NK-92 treated with Interleukin-12 subunit alpha and Interleukin-12 subunit beta, amount 100 ng/mL, for 24 hours (cell line): ENCODE data around the gene MBP.

ENCODE experiments used
- DNase-seq: peaks from one replicate; lab custom pipeline; 2025; lab: John Stamatoyannopoulos, UW

Gene MBP

DNA sequence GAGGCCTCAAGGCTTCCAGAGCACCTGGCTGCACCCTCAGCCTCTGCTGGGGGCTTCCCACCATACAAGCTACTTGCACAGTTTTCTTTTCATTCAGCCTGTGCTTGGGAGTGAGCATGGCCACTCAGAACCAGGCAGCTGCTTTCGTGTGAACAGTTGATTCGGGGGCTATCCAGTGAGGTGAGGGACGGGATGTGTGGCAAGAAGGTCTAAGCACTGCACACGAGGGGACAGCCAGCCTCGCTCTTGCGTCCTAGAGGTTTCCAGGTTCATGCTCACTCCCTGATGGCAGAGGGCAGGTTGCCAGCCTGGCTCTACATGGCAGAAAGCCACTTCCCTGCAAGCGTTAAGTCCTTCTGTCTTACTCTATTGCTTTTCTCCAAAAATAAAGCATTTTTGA is 146.2 kb downstream of the MBP start:
- DNase-seq: no peak

DNA sequence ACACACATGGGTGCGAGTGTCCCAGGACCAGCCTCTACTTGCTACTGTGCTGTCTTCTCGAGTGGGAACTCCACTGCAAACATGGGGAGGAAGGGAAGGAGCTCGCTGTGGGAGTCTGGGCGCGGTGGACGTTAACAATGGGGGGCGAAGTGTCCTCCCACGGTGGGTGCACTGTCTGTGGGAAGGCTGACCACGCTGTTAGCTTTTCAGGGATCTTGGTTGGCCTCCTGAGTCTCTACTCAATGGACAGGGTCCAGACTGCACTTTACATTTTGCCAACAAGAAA is 146.7 kb downstream of the MBP start:
- no peak for DNase-seq

DNA sequence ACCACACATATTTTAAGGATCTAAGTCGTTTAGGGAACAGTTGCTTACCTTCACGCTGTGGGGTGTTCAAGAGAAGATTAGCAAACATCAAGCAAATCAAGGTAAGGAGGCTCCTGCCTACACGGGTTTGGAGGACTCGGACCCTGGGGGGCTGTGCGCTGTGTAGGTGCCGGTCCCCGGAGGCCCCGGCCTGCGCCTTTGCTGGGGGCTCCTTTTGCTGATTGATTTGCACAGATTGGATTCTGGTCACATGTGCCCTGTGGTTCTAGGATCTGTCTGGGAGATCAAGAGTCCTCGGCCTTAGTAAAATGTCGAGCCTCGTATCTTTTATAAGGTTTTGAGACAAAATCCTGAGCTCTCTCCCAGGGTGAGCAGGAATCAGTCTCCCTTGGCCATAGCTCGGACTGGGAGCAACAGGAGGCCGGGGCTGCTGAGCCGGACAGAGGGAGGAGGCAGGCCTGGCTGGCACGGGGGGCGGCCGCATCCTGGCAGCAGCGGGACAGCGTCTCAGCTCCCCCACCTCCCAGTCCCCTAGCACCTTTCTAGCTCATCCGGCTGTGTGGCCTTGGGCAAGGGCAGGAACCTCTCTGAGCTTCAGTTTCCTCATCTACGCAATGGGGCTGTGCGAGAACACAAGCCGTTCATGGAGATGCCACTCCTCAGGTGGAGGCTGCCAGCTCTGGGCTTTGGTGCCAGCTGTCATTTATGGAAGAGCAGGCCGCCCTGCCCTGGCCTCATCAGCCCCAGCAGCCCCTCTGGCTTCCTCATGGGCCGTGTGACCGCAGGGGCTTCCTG is 147.2 kb downstream of the MBP start:
- no peak for DNase-seq

DNA sequence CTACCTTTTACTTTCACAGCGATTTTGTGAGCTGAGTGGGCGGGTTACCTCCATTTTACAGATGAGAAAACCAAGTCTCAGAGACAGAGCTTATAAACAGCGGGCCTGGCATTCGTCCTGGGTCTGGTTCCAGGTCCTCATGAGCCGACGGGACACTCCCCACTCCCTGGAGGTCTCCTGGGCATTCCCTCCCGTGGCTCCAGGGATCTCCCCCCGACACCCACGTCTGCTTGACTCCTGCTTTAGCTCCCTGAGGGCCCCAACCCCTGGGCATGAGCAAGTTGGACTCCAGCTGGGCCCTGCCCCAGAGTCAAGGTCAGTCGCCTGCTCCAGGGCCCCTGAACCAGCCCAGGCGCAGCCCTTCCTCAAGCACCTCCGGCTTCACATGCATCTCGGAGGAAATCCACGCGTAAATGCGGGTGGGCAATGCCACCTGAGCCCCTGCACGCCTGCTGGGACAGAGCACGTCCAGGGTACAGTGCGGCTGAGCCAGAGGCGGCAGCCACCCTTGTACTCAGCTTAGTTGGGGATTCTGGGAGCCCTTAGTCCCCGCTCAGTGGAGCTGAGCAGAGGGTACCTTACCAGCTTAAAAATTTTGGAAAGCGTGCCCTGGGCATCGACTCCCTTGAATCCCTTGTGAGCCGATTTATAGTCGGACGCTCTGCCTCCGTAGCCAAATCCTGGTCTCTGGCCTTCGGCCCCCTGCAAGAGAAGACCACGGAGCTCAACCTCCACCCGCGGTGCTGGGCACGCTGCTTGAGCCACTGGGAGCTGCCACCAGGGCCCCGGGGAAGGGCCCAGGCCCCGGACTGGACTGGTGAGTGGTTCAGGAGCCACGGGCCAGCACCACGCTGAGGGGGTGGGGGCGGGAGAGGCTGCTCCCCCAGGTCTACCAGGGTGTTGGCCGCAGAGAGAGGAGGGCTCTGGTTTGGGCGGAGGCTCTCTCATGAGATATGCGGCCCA is 148.1 kb downstream of the MBP start:
- no peak for DNase-seq

DNA sequence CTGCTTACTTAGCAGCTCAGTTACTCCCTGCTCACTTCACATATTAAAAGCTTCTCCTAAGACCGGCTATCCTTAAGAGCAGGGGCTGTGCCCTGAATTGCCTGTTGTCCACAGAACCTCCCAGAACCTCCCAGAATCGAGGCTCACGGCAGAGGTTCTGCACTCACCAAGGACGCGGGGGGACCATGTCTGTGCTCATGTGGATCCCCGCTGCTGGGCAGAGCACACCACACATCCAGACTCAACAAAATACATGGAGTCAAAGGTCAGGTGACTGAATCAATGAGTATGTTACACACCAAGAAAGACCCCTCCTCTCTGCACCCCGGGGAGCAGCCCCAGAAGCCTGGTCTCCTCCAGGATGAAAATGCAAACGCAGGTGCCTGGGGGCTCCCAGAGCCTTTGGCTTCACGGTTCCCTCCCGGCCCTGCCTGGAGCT is 149.0 kb downstream of the MBP start:
- no peak for DNase-seq

DNA sequence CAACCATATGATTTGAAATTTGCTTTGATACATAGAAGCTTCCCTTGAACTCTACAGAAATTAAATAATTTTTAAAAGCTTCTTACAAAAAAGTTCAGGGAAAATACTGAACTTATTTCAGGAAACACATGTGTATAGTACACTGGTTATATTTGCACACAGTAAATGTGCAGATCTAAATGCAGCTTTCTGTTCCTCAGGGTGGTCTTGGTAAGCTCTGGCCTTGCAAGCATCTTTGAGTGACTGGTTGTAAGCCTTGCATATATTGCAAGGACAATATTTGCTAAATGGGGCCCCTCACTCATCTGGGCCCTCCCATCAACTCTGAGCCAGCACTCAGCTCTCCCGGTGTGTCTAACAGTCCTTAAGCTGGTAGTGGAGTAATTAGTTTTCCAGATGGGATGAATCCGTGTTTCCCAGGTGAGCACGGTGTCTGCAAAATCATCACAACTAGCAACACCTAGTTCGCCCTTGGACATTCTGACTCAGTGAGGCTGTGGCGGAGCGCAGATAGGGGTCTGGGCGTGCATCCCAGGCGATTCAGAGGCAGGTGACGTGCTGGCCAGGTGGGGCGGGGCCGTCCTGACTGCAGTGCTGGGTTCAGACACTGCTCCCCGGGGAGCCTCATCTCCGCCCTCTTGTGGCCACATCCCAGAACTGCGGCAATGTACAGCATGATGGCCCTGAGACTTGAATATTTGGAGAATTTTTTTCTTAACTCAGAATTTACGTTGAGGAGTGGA is 149.6 kb downstream of the MBP start:
- peak; percentile 58 for DNase-seq

DNA sequence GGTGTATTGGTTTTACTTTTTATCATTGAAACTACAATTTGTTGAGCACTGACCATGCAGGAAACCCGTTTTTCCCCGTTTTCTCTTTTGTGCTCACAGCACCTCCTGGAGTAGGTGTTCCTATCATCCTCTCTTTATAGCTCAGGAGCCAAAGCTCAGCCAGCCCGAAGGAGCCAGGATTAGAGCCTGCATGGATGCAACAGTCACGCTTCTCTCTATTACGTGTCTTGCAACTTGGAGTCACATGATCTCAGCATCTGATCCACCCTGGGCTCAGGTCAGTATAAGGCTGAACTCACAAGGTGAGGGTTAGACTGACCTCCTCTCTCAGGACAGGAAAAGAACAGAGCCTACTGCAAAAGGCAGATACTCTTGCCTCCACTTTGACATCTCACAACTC is 150.5 kb downstream of the MBP start:
- DNase-seq: no peak

DNA sequence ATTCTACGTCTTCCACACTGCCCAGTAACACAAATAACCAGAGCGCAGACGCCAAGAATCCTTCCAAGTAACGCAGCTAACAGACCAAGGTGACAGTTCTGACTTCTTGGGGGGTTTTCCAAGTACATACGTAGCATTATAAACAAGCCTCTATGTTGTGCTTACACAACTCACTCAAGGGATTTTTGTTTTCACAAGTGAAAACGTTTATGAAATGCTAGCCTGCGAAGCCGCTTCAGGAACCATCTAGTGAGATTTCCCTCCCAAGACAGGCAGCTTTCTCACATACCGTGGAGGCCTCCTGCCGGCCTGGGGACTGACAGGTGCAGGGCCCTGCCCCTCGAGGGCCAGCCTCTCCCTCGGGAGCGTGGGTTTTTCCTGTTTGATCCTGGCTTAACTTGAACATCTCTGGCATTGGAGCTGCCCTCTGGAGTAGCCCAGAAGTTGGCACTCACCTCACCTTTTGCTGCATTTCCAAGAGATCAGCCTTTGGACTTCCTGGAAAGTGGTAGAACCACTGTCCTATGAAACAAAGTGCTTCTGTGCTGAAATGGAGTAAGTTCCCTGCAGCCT is 151.1 kb downstream of the MBP start:
- no peak for DNase-seq

DNA sequence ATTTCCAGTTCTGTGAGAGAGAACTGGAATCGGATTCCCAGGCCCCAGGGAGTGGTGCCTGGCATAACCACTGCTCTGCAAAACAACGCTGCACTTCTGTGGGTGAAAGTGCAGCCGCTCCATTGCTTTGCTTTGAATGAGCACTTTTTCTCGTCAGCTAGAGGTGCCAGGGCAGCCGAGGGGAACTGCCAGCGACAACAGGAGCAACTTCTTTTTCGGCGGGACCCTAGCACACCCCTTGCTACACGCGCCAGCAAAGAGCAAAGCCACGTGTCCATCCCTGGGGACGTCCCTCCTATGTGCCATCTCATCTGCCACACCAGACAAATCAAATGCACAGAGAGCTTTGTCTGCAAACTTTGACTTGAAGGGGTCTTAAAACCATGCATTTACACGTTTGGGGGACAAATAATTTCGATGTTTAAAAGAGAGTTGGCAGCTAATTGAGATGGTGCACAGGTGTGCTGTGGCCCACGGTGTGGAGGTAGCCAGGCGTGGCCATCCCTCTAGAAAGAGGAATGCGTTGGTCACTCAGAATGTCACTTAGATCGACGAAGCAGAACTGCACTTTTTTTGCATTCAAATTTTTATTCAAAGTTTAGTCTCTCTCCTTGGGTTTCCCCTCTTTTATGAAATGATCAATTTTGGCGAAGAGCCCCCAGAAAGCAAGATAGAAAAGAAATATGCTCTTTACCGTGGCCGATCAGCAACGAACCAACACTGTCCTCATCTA is 151.8 kb downstream of the MBP start:
- DNase-seq: no peak

DNA sequence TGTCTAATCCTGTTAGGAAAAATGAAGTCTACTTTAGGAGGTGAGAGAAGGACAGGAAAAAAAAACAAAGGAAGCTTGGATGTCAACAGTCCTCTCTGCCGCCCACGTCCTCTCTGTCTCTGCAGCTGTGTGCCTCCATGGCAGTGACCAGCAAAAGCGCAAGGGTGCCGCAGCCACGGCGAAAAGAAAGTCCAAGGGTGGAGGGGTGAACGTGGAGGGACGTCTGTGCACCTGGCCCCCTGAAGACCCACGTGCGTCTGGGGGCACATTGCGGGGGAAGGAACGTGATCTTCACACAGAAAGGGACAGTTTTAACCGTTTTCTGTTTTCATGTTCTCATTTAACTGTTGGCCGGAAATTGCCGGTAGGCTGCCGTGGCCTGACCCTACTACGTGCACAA is 152.7 kb downstream of the MBP start:
- DNase-seq: no peak

DNA sequence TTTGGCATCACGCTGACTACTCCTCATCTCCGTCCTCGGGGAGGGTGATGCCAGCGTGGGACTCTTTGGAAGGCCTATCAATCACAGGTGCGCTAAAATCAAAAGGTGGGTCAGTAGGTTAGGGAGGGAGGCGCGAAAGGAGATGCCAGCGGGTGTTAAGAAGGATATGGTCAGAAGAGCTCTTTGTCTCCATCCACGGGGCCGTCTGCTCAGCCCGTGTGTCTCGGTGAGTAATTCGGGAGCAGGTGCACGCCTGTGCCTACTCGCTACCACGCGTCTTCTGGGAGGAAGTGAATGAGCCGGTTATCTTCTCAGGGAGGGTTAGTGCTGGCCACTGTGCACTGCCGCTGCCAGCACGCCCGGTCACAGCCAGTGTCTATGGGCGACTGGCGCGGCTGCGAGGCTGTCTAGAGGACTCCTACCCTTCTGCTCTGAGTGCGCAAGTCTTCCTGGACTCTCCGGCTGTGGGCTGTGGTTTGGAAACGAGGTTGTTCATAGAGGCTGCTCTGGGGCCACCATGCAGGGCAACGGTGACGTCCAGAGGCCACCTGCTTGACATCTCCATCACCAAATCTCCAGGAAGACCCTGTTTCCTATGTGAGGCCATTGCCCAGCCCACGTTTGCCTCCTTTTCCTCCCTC is 153.4 kb downstream of the MBP start:
- no peak for DNase-seq

DNA sequence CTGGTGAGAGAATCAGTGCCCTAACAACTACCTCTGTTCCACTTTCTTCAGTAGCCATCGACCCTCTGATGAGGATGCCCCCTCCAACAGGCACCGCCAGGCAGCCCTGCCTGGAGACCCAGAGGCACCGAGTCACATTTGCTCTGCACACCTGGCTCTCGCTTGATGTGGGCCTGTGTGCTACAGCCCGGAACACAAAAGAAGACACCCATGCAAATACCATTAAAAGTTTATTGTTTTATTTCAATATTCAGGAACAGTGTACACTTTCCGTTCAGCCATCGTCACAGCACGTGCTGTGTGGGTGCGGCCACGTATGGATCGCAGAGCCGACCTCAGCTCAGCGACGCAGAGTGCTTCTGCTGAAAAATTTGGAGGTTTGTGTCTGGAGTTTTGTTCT is 154.0 kb downstream of the MBP start:
- DNase-seq: no peak

DNA sequence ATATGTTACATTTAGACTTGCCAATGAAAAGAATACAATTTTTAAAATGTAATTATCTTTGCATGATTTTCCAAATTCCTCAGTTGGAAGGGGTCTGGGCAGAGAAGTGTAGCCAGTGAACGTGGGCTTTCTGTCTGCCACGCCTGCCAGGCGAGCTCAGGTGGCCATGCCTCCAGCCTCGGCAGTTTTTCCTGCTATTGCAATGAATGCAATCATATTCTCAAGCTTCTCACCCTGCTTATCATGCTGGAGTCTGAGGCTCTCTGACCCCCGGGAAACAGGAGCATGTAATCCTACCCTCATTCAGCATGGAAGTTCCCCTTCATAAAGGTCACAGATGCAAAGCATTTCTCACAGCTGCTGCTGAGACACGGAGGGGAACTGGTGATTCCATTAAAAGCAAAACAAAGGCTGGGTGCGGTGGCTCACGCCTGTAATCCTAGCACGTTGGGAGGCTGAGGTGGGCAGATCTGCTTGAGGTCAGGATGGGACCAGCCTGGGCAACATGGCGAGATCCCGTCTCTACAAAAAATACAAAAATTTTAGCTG is 154.8 kb downstream of the MBP start:
- DNase-seq: no peak

DNA sequence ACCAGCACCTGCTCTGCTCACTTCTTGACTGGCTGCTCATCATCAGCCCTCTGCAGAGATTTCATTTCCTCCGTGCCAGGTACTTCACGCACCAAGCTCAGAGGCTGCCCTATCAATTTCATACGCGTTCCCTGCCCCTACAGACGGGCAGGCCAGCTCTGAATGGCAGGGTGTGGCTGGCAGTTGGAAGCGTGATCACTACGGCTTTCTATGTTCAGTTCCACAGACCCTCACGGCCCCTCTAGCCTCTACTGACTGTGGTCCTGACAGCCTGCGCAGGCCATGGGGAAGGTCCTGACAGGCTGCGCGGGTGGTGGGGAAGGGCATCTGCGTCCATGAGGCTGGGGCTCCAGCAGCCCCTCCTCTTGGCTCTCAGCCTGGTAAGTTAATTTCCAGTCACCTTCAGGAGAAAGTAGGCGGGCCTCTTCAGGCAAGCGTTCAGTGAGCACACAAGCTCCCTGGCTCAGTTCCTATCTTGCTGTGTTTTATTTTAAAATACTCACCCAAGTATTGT is 155.4 kb downstream of the MBP start:
- DNase-seq: no peak

DNA sequence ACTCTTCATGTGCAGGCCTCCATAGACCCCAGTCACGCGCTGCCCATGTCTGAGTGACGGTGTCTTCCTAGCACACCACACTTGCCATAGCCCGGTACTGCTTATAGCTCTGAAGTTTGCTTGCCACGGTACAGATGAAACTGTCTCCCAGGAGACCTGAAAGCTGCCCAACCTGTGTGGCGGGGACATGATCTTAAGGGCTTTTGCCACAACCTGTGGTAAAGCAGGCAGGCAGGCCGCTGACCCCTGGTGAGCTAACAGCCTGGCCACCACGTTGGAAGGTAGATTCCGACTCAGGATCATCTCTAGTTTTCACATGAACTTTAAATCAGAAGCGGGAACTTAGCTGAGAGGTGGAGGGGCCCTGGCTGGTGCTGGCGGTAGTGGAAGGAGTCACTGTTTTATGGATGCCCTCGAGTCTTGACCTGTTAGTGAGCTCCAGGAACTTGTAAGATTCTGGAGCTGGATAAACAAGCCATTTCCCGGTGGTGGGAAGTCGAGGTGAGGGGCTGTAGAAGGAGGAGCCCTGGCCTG is 156.9 kb downstream of the MBP start:
- DNase-seq: no peak

DNA sequence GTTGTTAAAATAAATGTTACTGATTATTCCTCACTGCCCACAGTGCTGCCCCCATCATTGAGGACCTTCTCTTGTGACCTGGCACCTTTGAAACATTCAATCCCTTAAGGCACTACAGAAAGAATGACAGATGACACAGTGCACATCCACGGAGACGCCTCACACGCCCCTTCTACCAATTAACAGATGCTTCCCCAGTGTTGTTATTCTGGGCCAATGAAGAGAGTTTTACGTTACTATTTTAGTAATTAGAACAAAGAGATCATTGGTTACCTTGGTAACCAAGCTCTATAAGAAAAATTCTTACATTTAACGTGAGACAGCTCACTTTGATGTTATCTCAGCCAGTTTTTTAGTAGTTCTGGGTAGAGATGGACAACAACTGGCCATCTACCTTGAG is 158.2 kb downstream of the MBP start:
- no peak for DNase-seq

DNA sequence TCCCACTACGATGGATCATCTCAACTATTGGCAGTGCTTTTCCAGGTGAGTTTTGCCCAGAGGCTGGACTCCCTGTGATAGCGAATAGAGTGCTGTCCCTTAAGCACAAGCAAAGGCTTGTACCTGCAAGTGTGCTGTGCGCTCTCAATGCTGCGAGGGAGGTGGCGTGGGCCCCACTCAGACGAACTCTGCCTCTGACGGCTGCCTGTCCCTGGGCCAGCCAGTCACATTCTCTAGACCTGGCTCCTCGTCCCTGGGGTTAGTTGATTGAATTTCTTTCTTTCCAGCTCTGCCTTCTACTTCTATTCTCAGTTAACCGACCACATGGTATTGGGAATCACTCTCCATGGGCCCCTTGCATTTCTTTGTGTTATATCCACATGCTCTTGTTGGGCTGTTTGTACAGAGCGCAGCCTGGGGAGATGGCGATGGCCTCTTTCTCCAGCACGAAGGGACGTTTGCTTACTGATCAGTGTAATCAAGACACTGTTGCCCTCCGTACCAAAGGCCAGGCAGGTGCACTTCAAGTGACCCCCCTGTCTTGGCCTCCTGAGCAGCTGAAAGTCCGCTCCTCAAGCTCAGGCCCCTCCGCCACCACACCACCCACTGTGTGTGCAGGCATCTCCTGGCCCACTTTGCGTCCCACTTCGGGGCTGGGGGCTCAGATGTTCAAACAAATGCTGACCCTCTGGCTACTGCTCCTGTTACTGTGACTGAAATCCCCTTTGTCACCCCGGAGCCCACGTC is 158.9 kb downstream of the MBP start:
- DNase-seq: no peak

DNA sequence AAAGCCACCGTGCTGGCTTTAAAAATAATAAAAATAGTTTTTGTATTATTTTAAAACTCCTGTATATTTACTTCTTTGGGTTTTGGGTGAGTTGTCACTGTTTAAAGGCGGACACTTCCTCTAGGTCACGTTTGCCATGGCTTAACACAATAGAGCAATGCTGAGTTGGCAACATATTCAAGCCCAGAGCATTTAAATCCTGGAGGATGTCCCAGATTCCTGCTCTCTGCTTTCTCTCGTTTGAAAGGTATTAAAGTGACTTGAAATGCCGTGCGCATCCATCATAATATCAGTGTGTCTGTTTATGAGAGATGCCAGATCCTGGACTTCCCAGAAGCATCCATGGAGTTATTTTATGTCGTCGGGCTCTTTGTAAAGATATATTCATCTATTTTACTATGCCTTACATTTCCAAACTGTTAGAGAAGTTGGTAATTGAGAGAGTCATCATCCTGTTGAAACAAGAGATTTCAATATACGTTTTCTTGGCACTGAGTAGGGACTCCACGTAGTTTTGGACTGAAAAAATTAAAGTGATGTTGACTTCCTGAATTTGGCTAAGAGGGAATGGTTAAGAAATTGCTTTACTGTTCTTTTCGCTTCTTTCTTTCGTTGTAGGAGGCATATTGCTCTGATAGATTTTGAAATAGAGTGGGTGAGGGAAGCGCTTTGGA is 159.6 kb downstream of the MBP start:
- DNase-seq: no peak

DNA sequence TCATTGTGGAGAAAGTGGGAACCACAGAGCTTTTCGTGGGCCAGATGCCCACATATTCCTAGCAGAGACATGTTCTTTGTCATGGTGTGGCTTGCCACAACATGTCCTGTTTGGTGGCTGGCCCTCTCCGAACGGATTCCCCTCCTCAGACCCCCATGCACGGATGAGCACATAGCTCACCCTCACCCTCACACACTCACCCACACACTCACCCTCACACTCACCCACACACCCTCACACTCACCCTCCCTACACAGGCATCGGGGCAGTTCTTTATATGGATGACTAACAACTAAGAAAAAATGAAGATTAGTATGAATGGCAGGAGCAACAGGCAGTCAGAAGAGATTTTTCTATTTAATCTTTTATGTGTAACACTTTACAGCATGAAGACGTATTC is 160.3 kb downstream of the MBP start:
- no peak for DNase-seq
